ENCODE results near the gene IL10RA.

The IL10RA gene

GRCh38 chr11:117972044-117972443, 14.2 kb upstream of the IL10RA start:
- Histone ChIP-seq H3K4me1 (ENCODE audit: insufficient read depth, low read length, severe bottlenecking) (no peaks in the 10 kb centered on the region), H4K20me1 (ENCODE audit: insufficient read depth, low read length) (no peaks in the 10 kb centered on the region), H3F3A (ENCODE audit: insufficient read depth, low read length) (no peaks in the 10 kb centered on the region), H3K9me3 (ENCODE audit: low read length) (no peaks in the 10 kb centered on the region), H3K79me2 (ENCODE audit: insufficient read depth, low read length) (no peaks in the 10 kb centered on the region), H3K9me2 (ENCODE audit: low read depth, low read length) (no peaks in the 10 kb centered on the region), H3K27ac (ENCODE audit: low read depth, low read length, poor library complexity, severe bottlenecking) (no peak overlapping the region), H3K4me3 (ENCODE audit: low read depth, low read length, poor library complexity, severe bottlenecking) (no peak overlapping the region), H3K27me3 (ENCODE audit: insufficient read depth, low read length) (no peaks in the 10 kb centered on the region), H2AFZ (ENCODE audit: low read length) (no peak overlapping the region), H3K36me3 (ENCODE audit: insufficient read depth, low read length) (no peaks in the 10 kb centered on the region), H3K9ac (ENCODE audit: low read length) (no peak overlapping the region), H3K4me2 (ENCODE audit: low read length) (no peak overlapping the region)
- TF ChIP-seq, protein P1, sequence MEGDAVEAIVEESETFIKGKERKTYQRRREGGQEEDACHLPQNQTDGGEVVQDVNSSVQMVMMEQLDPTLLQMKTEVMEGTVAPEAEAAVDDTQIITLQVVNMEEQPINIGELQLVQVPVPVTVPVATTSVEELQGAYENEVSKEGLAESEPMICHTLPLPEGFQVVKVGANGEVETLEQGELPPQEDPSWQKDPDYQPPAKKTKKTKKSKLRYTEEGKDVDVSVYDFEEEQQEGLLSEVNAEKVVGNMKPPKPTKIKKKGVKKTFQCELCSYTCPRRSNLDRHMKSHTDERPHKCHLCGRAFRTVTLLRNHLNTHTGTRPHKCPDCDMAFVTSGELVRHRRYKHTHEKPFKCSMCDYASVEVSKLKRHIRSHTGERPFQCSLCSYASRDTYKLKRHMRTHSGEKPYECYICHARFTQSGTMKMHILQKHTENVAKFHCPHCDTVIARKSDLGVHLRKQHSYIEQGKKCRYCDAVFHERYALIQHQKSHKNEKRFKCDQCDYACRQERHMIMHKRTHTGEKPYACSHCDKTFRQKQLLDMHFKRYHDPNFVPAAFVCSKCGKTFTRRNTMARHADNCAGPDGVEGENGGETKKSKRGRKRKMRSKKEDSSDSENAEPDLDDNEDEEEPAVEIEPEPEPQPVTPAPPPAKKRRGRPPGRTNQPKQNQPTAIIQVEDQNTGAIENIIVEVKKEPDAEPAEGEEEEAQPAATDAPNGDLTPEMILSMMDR (IDR thresholded peaks at IDR 0.05; ENCODE audit: low read length), result no peak
- TF ChIP-seq EZH2 (IDR thresholded peaks at IDR 0.05; ENCODE audit: borderline replicate concordance, low read length), result no peak

DNA sequence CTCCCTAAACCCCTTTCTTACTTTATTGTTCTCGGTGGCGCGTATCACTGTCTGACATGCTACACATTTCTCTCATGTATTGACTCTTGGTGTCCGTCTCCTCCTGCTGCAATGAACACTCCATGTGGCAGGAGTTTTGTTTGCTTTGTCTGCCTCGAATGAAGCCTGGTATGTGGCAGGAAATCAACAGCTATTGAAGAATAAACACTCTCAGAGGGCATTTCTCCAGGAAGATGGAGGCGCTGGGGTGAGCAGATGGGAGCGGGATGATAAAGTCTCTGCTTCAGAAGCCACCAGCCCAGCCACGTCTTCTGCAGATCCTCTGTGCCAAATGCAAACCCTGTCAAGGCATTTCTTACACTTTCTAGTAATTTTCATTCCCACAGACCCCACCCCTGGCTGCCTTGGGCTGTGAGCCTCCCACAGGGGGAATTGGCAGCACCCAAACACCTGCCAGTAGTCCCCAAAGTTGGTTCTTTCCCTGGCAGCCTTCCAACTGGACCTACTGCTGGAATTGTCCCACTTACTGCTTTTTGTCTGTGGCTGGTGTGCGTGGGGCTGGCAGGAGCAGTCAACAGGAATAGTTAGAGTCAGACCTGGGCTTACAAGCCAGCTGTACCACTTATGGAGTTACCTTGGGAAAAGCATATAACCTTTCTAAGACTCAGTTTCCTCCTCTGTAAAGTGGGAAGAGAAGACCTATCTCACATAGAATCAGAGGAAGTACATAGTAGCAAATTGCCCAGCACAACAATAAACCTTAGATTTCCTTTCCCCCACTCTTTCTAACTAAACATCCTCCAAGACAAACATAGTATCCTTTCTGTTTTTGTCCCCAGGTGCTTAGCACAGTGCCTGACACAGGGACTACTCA, 13.3 kb upstream of the IL10RA start:
- H3K27me3 ChIP-seq (ENCODE audit: insufficient read depth, low read length), result no peaks in the 10 kb centered on the region
- no peaks in the 10 kb centered on the region for H3K9me3 ChIP-seq (ENCODE audit: low read length)
- H4K20me1 ChIP-seq (ENCODE audit: insufficient read depth, low read length), result no peaks in the 10 kb centered on the region
- no peaks in the 10 kb centered on the region for H3K4me1 ChIP-seq (ENCODE audit: insufficient read depth, low read length, severe bottlenecking)
- no peaks in the 10 kb centered on the region for H3K36me3 ChIP-seq (ENCODE audit: insufficient read depth, low read length)
- no peak overlapping the region for H3K9ac ChIP-seq (ENCODE audit: low read length)
- no peak overlapping the region for H2AFZ ChIP-seq (ENCODE audit: low read length)
- H3K4me3 ChIP-seq (ENCODE audit: low read depth, low read length, poor library complexity, severe bottlenecking), result no peak overlapping the region
- H3K79me2 ChIP-seq (ENCODE audit: insufficient read depth, low read length), result no peaks in the 10 kb centered on the region
- no peak overlapping the region for H3K27ac ChIP-seq (ENCODE audit: low read depth, low read length, poor library complexity, severe bottlenecking)
- no peak for TF ChIP-seq EZH2 (IDR thresholded peaks at IDR 0.05; ENCODE audit: borderline replicate concordance, low read length)
- TF ChIP-seq, protein P1 (IDR thresholded peaks at IDR 0.05; ENCODE audit: low read length), result no peak
- no peaks in the 10 kb centered on the region for H3F3A ChIP-seq (ENCODE audit: insufficient read depth, low read length)
- no peak overlapping the region for H3K4me2 ChIP-seq (ENCODE audit: low read length)
- no peaks in the 10 kb centered on the region for H3K9me2 ChIP-seq (ENCODE audit: low read depth, low read length)

DNA sequence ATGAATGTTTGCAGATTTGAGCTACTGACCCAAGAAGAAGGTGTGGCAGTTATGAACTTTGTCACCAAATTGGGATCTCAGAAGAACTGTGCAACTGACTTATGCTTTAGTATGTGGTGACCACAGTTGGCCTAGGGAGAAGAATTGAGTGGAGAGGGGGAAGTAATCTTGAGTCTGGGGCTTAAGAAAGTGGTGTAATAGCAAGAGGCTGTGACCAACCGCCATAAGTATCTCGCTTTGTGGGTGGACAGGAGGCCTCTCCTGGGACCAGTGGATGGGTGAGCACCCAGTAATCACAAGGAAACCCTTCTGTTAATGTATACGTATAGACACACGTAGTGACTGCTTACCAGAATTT, 12.7 kb upstream of the IL10RA start:
- Histone ChIP-seq H3K4me1 (ENCODE audit: insufficient read depth, low read length, severe bottlenecking) (no peaks in the 10 kb centered on the region), H3F3A (ENCODE audit: insufficient read depth, low read length) (no peaks in the 10 kb centered on the region), H3K4me2 (ENCODE audit: low read length) (no peak overlapping the region), H3K36me3 (ENCODE audit: insufficient read depth, low read length) (no peaks in the 10 kb centered on the region), H3K9me2 (ENCODE audit: low read depth, low read length) (no peaks in the 10 kb centered on the region), H3K27ac (ENCODE audit: low read depth, low read length, poor library complexity, severe bottlenecking) (no peak overlapping the region), H3K27me3 (ENCODE audit: insufficient read depth, low read length) (no peaks in the 10 kb centered on the region), H3K9ac (ENCODE audit: low read length) (no peak overlapping the region), H2AFZ (ENCODE audit: low read length) (no peak overlapping the region), H3K79me2 (ENCODE audit: insufficient read depth, low read length) (no peaks in the 10 kb centered on the region), H4K20me1 (ENCODE audit: insufficient read depth, low read length) (no peaks in the 10 kb centered on the region), H3K4me3 (ENCODE audit: low read depth, low read length, poor library complexity, severe bottlenecking) (no peak overlapping the region), H3K9me3 (ENCODE audit: low read length) (no peaks in the 10 kb centered on the region)
- TF ChIP-seq, protein P1 (IDR thresholded peaks at IDR 0.05; ENCODE audit: low read length), result no peak
- no peak for TF ChIP-seq EZH2 (IDR thresholded peaks at IDR 0.05; ENCODE audit: borderline replicate concordance, low read length)
